CD4-positive, alpha-beta T cell treated with Interleukin-4 for 1 hour (primary cell): ENCODE measurements around the gene FTSJ1.

Experiments used
- DNase-seq, 2 donors: peaks; one replicate each; pipeline ENCODE4 v3.0.0-alpha.2; 2020 to 2022

FTSJ1 gene

DNA sequence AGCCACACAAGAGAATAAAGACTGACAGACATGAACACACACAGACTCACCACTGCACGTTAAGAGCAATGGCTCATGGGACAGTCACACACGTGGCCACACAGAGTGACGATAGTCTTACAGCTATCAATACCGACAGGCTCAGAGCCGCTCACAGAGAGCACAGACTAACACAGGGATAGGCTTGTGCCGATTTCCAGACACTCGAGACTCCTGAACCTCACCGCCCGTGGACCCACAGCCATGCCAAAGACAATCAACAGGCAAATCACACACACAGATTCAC lies 5.2 kb upstream of the FTSJ1 start:
- no peak for DNase-seq

- DNase-seq = no peak
Measured at GRCh38 chrX:48471504-48471903, 4.5 kb upstream of the FTSJ1 start.

- DNase-seq = no peak
Measured at GRCh38 chrX:48472225-48472624, 3.8 kb upstream of the FTSJ1 start.

GRCh38 chrX:48472851-48473703 lies 2.9 kb upstream of the FTSJ1 start:
- no peak for DNase-seq

- no peak for DNase-seq
Measured at GRCh38 chrX:48473704-48473990, 2.4 kb upstream of the FTSJ1 start.

DNA sequence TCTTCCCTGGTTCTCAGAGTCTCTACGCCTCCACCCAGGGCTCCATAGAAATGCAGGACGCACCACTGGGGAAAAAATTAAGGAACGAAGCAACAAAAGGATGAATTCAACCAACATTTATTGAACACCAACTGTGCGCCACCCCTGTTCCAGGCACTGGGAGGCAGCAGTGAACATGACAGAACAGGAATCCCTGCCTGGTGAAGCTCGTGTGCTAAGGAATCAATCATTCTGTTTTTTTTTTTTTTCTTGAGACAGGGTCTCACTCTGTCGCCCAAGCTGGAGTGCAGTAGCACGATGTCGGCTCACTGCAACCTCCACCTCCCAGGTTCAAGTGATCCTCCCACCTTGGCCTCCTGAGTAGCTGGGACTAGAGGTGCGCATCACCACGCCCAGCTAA lies 1.9 kb upstream of the FTSJ1 start:
- peak in 1 of 2 donors; percentile 6 for DNase-seq

DNA sequence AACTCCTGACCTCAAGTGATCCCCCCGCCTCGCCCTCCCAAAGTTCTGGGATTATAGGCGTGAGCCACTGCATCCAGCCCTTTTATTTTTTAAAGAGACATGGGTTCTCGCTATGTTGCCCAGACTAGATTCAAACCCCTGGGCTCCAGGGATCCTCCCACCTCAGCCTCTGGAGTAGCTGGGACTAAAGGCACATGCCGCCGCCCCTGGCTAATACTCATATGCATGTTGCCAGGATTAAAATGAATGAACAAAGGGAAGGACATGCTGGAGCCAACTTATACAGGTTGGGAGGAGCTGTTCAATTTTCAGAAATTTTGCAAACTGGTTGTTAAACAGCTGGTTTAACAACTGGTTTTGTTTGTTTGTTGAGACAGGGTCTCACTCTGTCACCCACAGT lies 1.4 kb upstream of the FTSJ1 start:
- DNase-seq = no peak

DNA sequence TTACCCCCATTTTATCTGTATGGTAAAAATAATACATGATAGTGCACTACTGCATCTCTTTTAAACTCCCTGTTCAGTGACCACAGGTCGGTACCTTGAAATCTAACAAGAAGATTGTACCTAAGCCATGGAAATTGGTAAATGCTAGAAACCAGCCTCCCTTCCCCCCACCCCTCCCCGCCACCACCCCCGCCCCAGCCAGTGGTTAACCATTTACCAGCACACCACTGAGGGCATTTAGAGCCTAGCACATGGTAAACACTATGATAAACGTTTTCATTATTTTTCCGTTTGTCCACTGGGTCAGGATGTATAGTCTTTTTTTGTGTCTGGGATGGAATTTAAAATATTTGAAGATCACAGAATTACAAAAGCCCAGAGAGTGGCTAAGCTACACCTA lies 703 bp upstream of the FTSJ1 start:
- DNase-seq = no peak

DNA sequence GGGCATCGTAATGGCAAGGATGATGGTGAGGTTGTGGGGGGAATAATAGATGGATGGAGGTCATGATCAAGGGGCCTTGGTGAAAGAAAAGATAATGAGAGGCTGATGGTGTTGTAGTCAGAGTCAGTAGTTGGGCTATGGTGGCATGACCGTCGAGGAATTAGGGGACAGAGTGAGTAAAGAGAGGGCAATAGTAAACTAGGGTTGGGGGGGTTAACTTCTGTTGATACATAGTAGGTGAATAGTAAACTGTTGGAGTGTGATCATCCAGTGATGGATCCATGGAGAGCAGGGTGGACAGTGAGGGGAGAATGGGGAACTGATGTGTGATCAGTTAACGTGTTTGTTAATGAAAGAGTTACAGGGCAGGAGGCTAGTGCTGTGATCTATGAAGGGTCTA lies 920 bp downstream of the FTSJ1 start:
- DNase-seq = no peak

DNA sequence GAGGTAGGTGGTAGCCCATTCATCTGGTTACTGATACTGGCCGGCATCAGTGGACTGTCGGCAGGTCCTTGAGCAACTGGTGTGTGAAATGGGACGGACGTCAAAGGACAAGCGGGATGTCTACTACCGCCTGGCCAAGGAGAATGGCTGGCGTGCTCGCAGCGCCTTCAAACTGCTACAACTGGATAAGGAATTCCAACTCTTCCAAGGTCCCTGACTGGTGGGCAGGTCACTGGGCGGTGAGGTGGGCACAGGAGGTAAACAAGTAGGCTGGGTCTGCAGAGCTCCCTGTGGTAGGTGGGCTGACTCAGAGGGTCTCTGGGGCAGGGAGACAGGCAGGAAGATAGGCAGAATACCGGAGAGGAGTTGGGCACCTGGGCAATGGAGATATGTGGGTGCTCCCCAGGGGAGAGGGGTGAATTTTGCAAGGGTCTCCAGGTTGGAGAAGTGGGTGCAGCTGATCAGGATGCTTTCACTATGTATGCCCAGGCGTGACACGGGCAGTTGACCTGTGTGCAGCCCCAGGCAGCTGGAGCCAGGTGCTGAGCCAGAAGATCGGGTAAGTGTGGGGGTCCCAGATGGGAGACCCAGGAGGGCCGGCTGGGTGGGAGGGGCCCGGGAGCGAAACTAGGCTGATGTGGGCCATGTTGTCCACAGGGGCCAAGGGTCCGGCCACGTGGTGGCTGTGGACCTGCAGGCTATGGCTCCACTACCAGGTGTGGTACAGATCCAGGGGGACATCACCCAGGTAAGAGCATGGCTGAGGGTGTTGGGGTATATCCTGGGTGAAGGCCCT lies 2.2 kb downstream of the FTSJ1 start:
- DNase-seq = no peak

- DNase-seq = no peak
Measured at GRCh38 chrX:48478806-48479205, 2.8 kb downstream of the FTSJ1 start.

DNA sequence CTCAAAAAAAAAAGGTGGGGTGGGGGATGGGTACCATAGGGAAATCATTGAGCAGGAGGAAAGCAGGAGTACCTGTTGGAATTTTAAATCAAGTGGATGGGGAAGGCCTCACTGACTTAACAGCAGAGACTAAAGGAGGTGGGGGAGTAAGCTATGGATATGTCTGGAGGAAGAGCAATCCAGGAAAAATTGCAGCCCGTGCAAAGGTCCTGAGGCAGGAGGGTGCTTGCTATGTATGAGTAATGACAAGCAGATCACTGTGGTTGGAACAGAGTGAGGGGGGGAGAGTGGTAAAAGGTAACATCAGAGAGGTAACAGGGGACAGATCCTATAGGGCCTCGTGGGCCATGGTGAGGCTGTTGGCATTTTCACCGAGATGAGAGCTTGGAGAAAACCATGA lies 4.1 kb downstream of the FTSJ1 start:
- no peak for DNase-seq

GRCh38 chrX:48480583-48480982 lies 4.6 kb downstream of the FTSJ1 start:
- DNase-seq = no peak

GRCh38 chrX:48482526-48482925 lies 6.5 kb downstream of the FTSJ1 start:
- no peak for DNase-seq

DNA sequence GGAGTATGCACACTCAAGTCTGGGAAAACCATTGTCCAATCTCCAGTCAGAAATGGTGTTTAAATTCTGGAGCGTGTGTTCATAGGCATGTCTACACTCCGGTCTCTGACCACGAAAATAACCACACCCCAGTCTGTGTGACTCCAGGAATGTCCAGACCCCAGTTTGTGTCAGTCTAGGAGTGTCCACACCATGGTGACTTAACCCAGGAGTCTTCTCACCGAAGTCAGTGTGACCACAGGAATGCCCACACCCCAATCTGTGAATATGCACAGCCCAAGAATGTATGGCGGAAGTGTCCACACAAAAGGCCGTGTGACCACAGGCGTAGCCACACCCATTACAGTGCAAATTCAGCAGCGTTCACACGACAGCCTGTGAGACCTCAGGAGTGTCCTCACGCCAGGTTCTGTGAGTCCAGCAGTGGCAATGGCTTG lies 11.4 kb downstream of the FTSJ1 start:
- peak in 1 of 2 donors; percentile 40 for DNase-seq

- no peak for DNase-seq
Measured at GRCh38 chrX:48488034-48488433, 12.0 kb downstream of the FTSJ1 start.

GRCh38 chrX:48489296-48489695 lies 13.3 kb downstream of the FTSJ1 start:
- DNase-seq = no peak

DNA sequence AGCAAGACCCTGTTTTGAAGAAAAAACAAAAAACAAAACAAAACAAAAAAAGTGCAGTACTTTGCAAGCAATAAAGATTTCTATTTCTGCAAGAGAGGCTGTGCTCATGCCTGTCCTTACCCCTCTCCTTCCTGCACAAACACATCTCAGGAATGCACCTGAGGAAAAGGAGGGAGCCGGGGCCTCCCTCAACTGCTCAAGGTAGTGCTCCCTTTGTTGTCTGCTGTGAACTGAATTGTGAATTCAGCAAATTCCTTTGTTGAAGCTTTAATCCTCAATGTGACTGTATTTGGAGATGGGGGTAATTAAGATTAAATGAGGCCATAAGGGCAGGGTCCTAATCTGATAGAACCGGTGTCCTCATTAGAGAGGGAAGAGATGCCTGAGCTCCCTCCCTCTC lies 13.9 kb downstream of the FTSJ1 start:
- DNase-seq = no peak

GRCh38 chrX:48490661-48491060 lies 14.7 kb downstream of the FTSJ1 start:
- DNase-seq = no peak

GRCh38 chrX:48491809-48492208 lies 15.8 kb downstream of the FTSJ1 start:
- no peak for DNase-seq

- DNase-seq = no peak
Measured at GRCh38 chrX:48492293-48492910, 16.4 kb downstream of the FTSJ1 start.

GRCh38 chrX:48493890-48494364 lies 17.9 kb downstream of the FTSJ1 start:
- no peak for DNase-seq

GRCh38 chrX:48496660-48497059 lies 20.7 kb downstream of the FTSJ1 start:
- DNase-seq = no peak

GRCh38 chrX:48497871-48498270 lies 21.9 kb downstream of the FTSJ1 start:
- no peak for DNase-seq
